K562 (cell line): ENCODE data around the gene NR2F2. TPM values are rescaled to one million over a fixed set of nuclear protein-coding genes. Genes with fewer than 3 reads are reported as not detected.
A peak's percentile ranks its signal among the peaks of the same experiment; 100 is the strongest.

ENCODE experiments used
- EP400 ChIP-seq: fragments of 450-650 bp; IDR thresholded peaks from 2 replicates; pipeline ENCODE4 v1.6.1; 2017; ENCODE audit warnings: antibody characterized with exemption, mild to moderate bottlenecking, moderate library complexity
- KAT7 ChIP-seq: sonication (generic); formaldehyde crosslinking; IDR thresholded peaks from 2 replicates; pipeline ENCODE4 v1.8.0; 2022; ENCODE audit warnings: missing genetic modification reagents, mild to moderate bottlenecking, borderline replicate concordance
- KLF16 ChIP-seq: IDR thresholded peaks from 2 replicates; pipeline ENCODE4 v1.6.1; 2016; ENCODE audit warnings: antibody characterized with exemption
- MAZ ChIP-seq, 2 experiments: fragments of 450-650 bp in 1 of 2; sonication (generic) in 1 of 2; formaldehyde crosslinking; IDR thresholded peaks in 1 of 2; conservative IDR thresholded peaks in 1 of 2; 2 replicates each; pipeline versions ENCODE4 v1.4.0 to v1.5.0; 2020; ENCODE audit warnings: mild to moderate bottlenecking in 1 of 2, missing genetic modification reagents in 1 of 2
- PHF20 ChIP-seq: fragments of 450-650 bp; IDR thresholded peaks from 2 replicates; pipeline ENCODE4 v1.6.1; 2018; ENCODE audit not compliant: partially characterized antibody
- PHF8 ChIP-seq: fragments of 200-600 bp; sonication (generic); IDR thresholded peaks from 2 replicates; pipeline ENCODE4 v1.6.1; 2012; ENCODE audit warnings: mixed run types, mild to moderate bottlenecking, inconsistent platforms, low read length, moderate library complexity, borderline replicate concordance
- POLR2AphosphoS5 ChIP-seq: IDR thresholded peaks from 2 replicates; pipeline ENCODE4 v1.6.1; 2011; ENCODE audit warnings: mild to moderate bottlenecking, low read depth, low read length, moderate library complexity; ENCODE audit not compliant: control insufficient read depth, insufficient read depth
- RBM17 ChIP-seq: fragments of 200-400 bp; formaldehyde crosslinking; IDR thresholded peaks from 2 replicates; pipeline ENCODE4 v1.6.1; 2017; ENCODE audit warnings: low read depth, mild to moderate bottlenecking, low read length, borderline replicate concordance
- SP2 ChIP-seq: IDR thresholded peaks from 2 replicates; pipeline ENCODE4 v1.6.1; 2011; ENCODE audit warnings: mild to moderate bottlenecking, low read depth, low read length, moderate library complexity; ENCODE audit not compliant: poor library complexity, severe bottlenecking; ENCODE audit errors: extremely low read depth
- TAF1 ChIP-seq: IDR thresholded peaks from 2 replicates; pipeline ENCODE4 v1.6.1; 2011; ENCODE audit warnings: mild to moderate bottlenecking, low read length, moderate library complexity; ENCODE audit not compliant: insufficient read depth, control insufficient read depth, severe bottlenecking; ENCODE audit errors: extremely low read depth
- ZBTB7A ChIP-seq: IDR thresholded peaks from 2 replicates; pipeline ENCODE4 v1.6.1; 2011; ENCODE audit warnings: low read depth, mild to moderate bottlenecking, low read length, moderate library complexity, borderline replicate concordance; ENCODE audit not compliant: control insufficient read depth
- ZNF175 ChIP-seq: fragments of 200-800 bp; sonication (Bioruptor generic); IDR thresholded peaks from 2 replicates; pipeline ENCODE4 v1.6.1; 2016; ENCODE audit warnings: low read depth, mild to moderate bottlenecking, missing genetic modification characterization, missing compliant biosample characterization
- polyA plus RNA-seq, 8 experiments: library from polyadenylated mRNA; depleted of rRNA in 4 of 8; stranded (reverse) in 5 of 8; unstranded in 3 of 8; fragments of >200 nt; fragmentation: Nextera tagmentation in 2 of 8; fragmentation: Illumina TruSeq in 1 of 8; extraction: Ambion mirVana in 2 of 8; extraction: Trizol in 1 of 8; gene quantifications; 2 replicates each; pipeline versions ENCODE4 v1.2.1 to v1.2.3, GENCODE V29; 2011 to 2014; ENCODE audit warnings: inconsistent platforms in 1 of 8, missing spikeins in 1 of 8
- total RNA-seq, 7 experiments: library from RNA; depleted of rRNA in 6 of 7; stranded (reverse); fragments of >200 nt in 6 of 7; fragmentation: Illumina TruSeq in 2 of 7; extraction: Trizol in 2 of 7; gene quantifications; 2 replicates each; pipeline versions ENCODE4 v1.2.1 to v1.2.3, GENCODE V29; 2011 to 2021; ENCODE audit warnings: low replicate concordance in 1 of 7
- TF ChIP-seq, protein P1 (sequence below): sonication (generic); formaldehyde crosslinking; IDR thresholded peaks from 2 replicates; pipeline ENCODE4 v1.8.0; 2022; ENCODE audit warnings: mild to moderate bottlenecking, missing genetic modification reagents
- TF ChIP-seq, protein P2 (sequence below): sonication (generic); formaldehyde crosslinking; IDR thresholded peaks from 2 replicates; pipeline ENCODE4 v1.8.0; 2023; ENCODE audit warnings: mild to moderate bottlenecking, missing genetic modification reagents
- TF ChIP-seq, protein P3 (sequence below), 3 experiments: fragments of 200-800 bp in 1 of 3; sonication (Bioruptor generic) in 1 of 3; sonication (generic) in 1 of 3; formaldehyde crosslinking in 1 of 3; IDR thresholded peaks; 2 replicates each; pipeline versions ENCODE4 v1.6.1 to v1.8.0; 2016 to 2022; ENCODE audit warnings: mild to moderate bottlenecking in 2 of 3, missing compliant biosample characterization in 2 of 3, missing genetic modification characterization in 2 of 3, missing genetic modification reagents in 1 of 3
- TF ChIP-seq, protein P4 (sequence below): fragments of 200-800 bp; sonication (Bioruptor generic); IDR thresholded peaks from 2 replicates; pipeline ENCODE4 v1.6.1; 2017; ENCODE audit warnings: missing genetic modification characterization, missing compliant biosample characterization

The NR2F2 gene
- total and polyA plus RNA-seq, 9 of the 15 experiments (the other 6 are each of a cell fraction or from before 2014, with no cell fraction given), result 6.0 to 51.8 (median 11.1) TPM

DNA sequence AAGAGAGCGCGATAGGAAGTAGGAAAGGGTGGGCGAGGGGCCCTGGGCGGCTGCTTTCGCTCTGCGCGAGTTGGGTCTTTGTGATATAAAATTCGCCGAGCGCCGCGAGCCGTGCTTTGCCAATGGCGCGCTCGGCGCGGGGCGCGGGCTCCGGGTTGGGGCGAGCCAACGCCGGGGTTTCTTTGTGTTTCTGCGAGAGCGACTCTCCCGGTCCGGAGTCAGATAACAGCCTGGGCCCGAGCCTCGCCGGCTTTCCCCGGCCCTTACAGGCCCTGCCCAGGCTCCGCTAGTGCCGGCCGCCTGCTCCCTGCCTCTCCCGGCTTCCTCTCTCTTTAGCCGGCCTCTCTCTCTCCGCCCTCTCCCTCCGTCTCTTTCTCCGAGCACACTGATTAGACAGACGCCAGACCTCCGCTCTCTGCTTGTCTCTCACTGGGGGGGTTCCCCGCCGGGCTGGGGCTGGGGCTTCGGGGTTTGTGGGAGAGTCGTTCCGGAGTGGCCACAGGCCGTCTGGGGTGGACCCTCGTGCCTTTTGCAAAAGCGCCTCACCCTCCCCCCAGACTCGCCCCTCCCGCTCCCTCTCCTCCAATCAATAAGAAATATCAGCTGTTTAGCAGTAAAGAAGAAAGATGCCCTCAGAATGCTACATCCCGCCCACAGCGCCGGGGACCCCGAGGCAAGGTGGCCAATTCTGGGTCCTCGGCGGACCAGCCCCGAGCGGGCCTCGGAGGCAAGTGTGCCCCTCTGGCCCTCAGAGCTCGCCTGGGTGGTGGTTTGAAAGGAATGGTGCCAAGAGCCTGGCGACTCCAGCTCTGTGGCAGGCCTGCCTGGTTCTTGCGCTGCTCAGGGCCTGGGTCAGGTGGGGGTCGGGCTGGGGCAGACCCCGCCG is 2.9 kb downstream of the NR2F2 start (continued):
- peak; percentile 32; the same call in 1 of the 2 replicates for TF ChIP-seq PHF8
- peak; percentile 6; the same call in 1 of the 2 replicates for TF ChIP-seq EP400
- TF ChIP-seq TAF1, result peak; percentile 24
- TF ChIP-seq PHF20, result no peak
- TF ChIP-seq POLR2AphosphoS5, result peak; percentile 9; the same call in 1 of the 2 replicates
- no peak for TF ChIP-seq KLF16
- no peak for TF ChIP-seq RBM17
- TF ChIP-seq, protein P1, sequence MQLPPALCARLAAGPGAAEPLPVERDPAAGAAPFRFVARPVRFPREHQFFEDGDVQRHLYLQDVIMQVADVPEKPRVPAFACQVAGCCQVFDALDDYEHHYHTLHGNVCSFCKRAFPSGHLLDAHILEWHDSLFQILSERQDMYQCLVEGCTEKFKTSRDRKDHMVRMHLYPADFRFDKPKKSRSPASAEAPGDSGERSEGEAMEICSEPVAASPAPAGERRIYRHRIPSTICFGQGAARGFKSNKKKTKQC, result no peak
- TF ChIP-seq SP2, result no peak
- TF ChIP-seq, protein P2, sequence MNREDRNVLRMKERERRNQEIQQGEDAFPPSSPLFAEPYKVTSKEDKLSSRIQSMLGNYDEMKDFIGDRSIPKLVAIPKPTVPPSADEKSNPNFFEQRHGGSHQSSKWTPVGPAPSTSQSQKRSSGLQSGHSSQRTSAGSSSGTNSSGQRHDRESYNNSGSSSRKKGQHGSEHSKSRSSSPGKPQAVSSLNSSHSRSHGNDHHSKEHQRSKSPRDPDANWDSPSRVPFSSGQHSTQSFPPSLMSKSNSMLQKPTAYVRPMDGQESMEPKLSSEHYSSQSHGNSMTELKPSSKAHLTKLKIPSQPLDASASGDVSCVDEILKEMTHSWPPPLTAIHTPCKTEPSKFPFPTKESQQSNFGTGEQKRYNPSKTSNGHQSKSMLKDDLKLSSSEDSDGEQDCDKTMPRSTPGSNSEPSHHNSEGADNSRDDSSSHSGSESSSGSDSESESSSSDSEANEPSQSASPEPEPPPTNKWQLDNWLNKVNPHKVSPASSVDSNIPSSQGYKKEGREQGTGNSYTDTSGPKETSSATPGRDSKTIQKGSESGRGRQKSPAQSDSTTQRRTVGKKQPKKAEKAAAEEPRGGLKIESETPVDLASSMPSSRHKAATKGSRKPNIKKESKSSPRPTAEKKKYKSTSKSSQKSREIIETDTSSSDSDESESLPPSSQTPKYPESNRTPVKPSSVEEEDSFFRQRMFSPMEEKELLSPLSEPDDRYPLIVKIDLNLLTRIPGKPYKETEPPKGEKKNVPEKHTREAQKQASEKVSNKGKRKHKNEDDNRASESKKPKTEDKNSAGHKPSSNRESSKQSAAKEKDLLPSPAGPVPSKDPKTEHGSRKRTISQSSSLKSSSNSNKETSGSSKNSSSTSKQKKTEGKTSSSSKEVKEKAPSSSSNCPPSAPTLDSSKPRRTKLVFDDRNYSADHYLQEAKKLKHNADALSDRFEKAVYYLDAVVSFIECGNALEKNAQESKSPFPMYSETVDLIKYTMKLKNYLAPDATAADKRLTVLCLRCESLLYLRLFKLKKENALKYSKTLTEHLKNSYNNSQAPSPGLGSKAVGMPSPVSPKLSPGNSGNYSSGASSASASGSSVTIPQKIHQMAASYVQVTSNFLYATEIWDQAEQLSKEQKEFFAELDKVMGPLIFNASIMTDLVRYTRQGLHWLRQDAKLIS (CRISPR knock-in tag), result 0 out of 2 replicates have a peak, but pooled peaks have one; percentile 36
- TF ChIP-seq KAT7 (CRISPR knock-in tag), result peak; percentile 87
- TF ChIP-seq MAZ (CRISPR knock-in tag; conservative IDR thresholded peaks at IDR 0.05 in 1 of 2, IDR thresholded peaks at IDR 0.05 in 1 of 2), result 0 out of 4 replicates have a peak, but pooled peaks of 1 of the 2 experiments have one; percentile 17
- TF ChIP-seq ZBTB7A, result peak; percentile 10; the same call in 1 of the 2 replicates
- TF ChIP-seq, protein P3, sequence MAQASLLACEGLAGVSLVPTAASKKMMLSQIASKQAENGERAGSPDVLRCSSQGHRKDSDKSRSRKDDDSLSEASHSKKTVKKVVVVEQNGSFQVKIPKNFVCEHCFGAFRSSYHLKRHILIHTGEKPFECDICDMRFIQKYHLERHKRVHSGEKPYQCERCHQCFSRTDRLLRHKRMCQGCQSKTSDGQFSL (CRISPR knock-in tag; IDR thresholded peaks at IDR 0.05), result no peak
- TF ChIP-seq, protein P3 (tag; IDR thresholded peaks at IDR 0.05), result no peak
- no peak for TF ChIP-seq ZNF175 (CRISPR knock-in tag)
- TF ChIP-seq, protein P4, sequence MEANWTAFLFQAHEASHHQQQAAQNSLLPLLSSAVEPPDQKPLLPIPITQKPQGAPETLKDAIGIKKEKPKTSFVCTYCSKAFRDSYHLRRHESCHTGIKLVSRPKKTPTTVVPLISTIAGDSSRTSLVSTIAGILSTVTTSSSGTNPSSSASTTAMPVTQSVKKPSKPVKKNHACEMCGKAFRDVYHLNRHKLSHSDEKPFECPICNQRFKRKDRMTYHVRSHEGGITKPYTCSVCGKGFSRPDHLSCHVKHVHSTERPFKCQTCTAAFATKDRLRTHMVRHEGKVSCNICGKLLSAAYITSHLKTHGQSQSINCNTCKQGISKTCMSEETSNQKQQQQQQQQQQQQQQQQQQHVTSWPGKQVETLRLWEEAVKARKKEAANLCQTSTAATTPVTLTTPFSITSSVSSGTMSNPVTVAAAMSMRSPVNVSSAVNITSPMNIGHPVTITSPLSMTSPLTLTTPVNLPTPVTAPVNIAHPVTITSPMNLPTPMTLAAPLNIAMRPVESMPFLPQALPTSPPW, result peak; percentile 37; the same call in 1 of the 2 replicates
